PC-3 (cell line): ENCODE measurements around the gene OGFOD3. TPM values are rescaled to one million over a fixed set of nuclear protein-coding genes. Genes with fewer than 3 reads are reported as not detected.

Source experiments
- ATAC-seq: fragments of 200-7000 bp; cut with Tn5 transposase; 2 replicates; pipeline ENCODE4 v1.9.1; 2020; ENCODE audit warnings: mild to moderate bottlenecking, moderate library complexity
- BruUV-seq: library from RNA; stranded (reverse); fragments of 400-500 nt; replicated peaks from 2 replicates; lab custom pipeline; 2021; lab: Mats Ljungman, UMichigan
- CTCF ChIA-PET: fragments of 300-600 bp; sonication (Branson Sonifier 250); formaldehyde crosslinking; loops from one replicate; lab custom pipeline; 2022; ENCODE audit warnings: antibody characterized with exemption; lab: Charles Lee
- POLR2A ChIA-PET: fragments of 300-600 bp; sonication (Branson Sonifier 250); formaldehyde crosslinking; loops from one replicate; lab custom pipeline; 2022; ENCODE audit warnings: antibody characterized with exemption; ENCODE audit not compliant: unreplicated experiment; lab: Charles Lee
- DNase-seq: peaks from one replicate; pipeline ENCODE4 v3.0.0-alpha.2; 2015
- H2AFZ ChIP-seq: fragments of 300-600 bp; sonication (generic); 2 replicates; pipeline ENCODE4 v1.6.0; 2016; ENCODE audit warnings: antibody characterized with exemption, low read length
- H3F3A ChIP-seq: fragments of 300-600 bp; sonication (generic); one replicate; pipeline ENCODE4 v1.6.0; 2017; ENCODE audit warnings: antibody characterized with exemption, low read length, control low read depth, mild to moderate bottlenecking; ENCODE audit not compliant: unreplicated experiment
- H3K27ac ChIP-seq: fragments of 300-600 bp; sonication (generic); 2 replicates; pipeline ENCODE4 v1.5.1; 2016; ENCODE audit warnings: mild to moderate bottlenecking, low read length
- H3K27me3 ChIP-seq: fragments of 300-600 bp; sonication (generic); 2 replicates; pipeline ENCODE4 v1.6.1; 2016; ENCODE audit warnings: low read length, mixed read lengths
- H3K36me3 ChIP-seq: fragments of 300-600 bp; sonication (generic); 2 replicates; pipeline ENCODE4 v1.6.1; 2016; ENCODE audit warnings: low read depth, mixed run types, low read length, mixed read lengths
- H3K4me1 ChIP-seq: fragments of 300-600 bp; sonication (generic); 2 replicates; pipeline ENCODE4 v1.5.1; 2016; ENCODE audit warnings: low read length; ENCODE audit not compliant: insufficient read depth
- H3K4me2 ChIP-seq: fragments of 300-600 bp; sonication (generic); 2 replicates; pipeline ENCODE4 v1.6.0; 2016; ENCODE audit warnings: low read length
- H3K4me3 ChIP-seq: fragments of 300-600 bp; sonication (generic); 2 replicates; pipeline ENCODE4 v1.5.1; 2016; ENCODE audit warnings: mild to moderate bottlenecking, low read length, mixed read lengths
- H3K79me2 ChIP-seq: fragments of 300-600 bp; sonication (generic); 2 replicates; pipeline ENCODE4 v1.6.1; 2017; ENCODE audit warnings: low read length, mixed read lengths
- H3K9ac ChIP-seq: fragments of 300-600 bp; sonication (generic); 2 replicates; pipeline ENCODE4 v1.6.0; 2016; ENCODE audit warnings: mild to moderate bottlenecking, low read length
- H3K9me2 ChIP-seq: fragments of 300-600 bp; sonication (generic); replicated peaks from 2 replicates; pipeline ENCODE4 v1.6.1; 2016; ENCODE audit warnings: mixed run types, low read length, mixed read lengths
- H3K9me3 ChIP-seq: fragments of 300-600 bp; sonication (generic); 2 replicates; pipeline ENCODE4 v1.6.1; 2016; ENCODE audit warnings: low read length, mixed read lengths
- H4K20me1 ChIP-seq: fragments of 300-600 bp; sonication (generic); 2 replicates; pipeline ENCODE4 v1.6.1; 2016; ENCODE audit warnings: low read length, mixed read lengths
- EZH2 ChIP-seq: fragments of 300-600 bp; sonication (generic); IDR thresholded peaks from one replicate; pipeline ENCODE4 v1.6.1; 2017; ENCODE audit warnings: antibody characterized with exemption, mild to moderate bottlenecking, low read length; ENCODE audit not compliant: unreplicated experiment
- EZH2phosphoT487 ChIP-seq: fragments of 300-600 bp; sonication (generic); IDR thresholded peaks from 2 replicates; pipeline ENCODE4 v1.6.1; 2018; ENCODE audit warnings: mild to moderate bottlenecking, antibody characterized with exemption, low read length, borderline replicate concordance
- intact Hi-C: fragments of 100-400 bp; cut with micrococcal nuclease; formaldehyde crosslinking; loops from 2 replicates; pipeline ENCODE4 v1.9.0; 2023
- total RNA-seq: library from RNA; depleted of rRNA; stranded (reverse); fragments of >200 nt; gene quantifications from 2 replicates; pipeline ENCODE4 v1.2.3, GENCODE V29; 2014
- TF ChIP-seq, protein P1 (sequence below): fragments of 300-600 bp; sonication (generic); conservative IDR thresholded peaks from 2 replicates; pipeline ENCODE4 v1.5.1; 2017; ENCODE audit warnings: antibody characterized with exemption, low read depth, mild to moderate bottlenecking, low read length

Gene OGFOD3
- total RNA-seq, 1 experiment from 2014 or later = 56.1 TPM

DNA sequence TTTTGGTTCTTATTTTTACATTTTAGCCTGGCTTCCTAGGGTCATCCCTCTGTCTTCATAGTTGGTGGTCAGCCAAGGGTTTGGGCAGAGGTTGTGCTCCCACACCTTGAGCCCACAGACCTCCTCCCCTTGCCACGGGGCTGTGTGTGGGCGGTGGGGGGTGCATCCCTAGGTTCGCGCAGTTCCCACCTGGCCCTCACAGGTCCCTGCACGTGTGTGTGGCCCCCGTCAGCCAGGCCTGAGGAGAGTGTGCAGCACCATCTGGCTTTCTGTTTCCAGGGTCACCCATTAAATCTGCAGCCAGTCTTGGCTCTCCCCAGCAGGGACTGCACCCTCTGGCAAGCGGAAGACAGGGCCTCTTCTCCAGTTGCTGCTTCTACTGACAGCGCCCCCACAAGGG lies 13.6 kb upstream of the OGFOD3 start:
- H3F3A ChIP-seq = no peaks in the 10 kb centered on the region
- no peaks in the 10 kb centered on the region for H3K79me2 ChIP-seq
- ChIA-PET CTCF (no interaction called here), POLR2A (no interaction called here)
- no peaks in the 10 kb centered on the region for H3K27me3 ChIP-seq
- no peaks in the 10 kb centered on the region for H3K9me2 ChIP-seq
- H2AFZ ChIP-seq = no peak overlapping the region
- ATAC-seq = no peak
- H3K9me3 ChIP-seq = no peaks in the 10 kb centered on the region
- no TSS peak for BruUV-seq
- H3K9ac ChIP-seq = no peak overlapping the region
- no peak overlapping the region for H3K4me2 ChIP-seq
- TF ChIP-seq, protein P1, sequence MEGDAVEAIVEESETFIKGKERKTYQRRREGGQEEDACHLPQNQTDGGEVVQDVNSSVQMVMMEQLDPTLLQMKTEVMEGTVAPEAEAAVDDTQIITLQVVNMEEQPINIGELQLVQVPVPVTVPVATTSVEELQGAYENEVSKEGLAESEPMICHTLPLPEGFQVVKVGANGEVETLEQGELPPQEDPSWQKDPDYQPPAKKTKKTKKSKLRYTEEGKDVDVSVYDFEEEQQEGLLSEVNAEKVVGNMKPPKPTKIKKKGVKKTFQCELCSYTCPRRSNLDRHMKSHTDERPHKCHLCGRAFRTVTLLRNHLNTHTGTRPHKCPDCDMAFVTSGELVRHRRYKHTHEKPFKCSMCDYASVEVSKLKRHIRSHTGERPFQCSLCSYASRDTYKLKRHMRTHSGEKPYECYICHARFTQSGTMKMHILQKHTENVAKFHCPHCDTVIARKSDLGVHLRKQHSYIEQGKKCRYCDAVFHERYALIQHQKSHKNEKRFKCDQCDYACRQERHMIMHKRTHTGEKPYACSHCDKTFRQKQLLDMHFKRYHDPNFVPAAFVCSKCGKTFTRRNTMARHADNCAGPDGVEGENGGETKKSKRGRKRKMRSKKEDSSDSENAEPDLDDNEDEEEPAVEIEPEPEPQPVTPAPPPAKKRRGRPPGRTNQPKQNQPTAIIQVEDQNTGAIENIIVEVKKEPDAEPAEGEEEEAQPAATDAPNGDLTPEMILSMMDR = no peak
- TF ChIP-seq EZH2phosphoT487 (no peak), EZH2 (no peak)
- intact Hi-C loops = no loop called here
- no peaks in the 10 kb centered on the region for H3K36me3 ChIP-seq
- H4K20me1 ChIP-seq = no peaks in the 10 kb centered on the region
- no peak overlapping the region for H3K27ac ChIP-seq
- H3K4me3 ChIP-seq = no peak overlapping the region
- no peaks in the 10 kb centered on the region for H3K4me1 ChIP-seq
- no peak for DNase-seq

DNA sequence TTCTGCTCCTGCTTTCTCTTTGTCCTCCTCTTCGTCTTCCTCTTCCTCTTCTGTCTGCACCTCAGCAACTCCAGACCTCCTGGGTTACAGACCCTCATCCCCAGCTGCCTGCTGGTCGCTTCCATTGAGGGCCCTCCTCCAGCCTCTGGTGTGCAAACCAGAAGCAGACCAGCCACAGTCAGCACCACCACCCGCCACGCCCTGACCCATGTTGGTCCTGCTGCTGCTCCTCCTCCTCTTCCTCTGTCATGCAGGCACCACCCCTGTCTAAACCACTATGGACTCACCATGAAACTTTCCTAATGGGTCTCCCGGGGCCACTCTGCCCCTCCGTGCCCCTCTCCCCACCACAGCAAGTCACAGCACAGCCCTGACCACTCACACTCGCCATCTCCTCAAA lies 11.4 kb upstream of the OGFOD3 start:
- intact Hi-C loops = no loop called here
- Histone ChIP-seq H3K79me2 (no peaks in the 10 kb centered on the region), H3K4me2 (no peak overlapping the region), H3K27me3 (no peaks in the 10 kb centered on the region), H3K4me3 (no peak overlapping the region), H3K9me3 (no peaks in the 10 kb centered on the region), H3K4me1 (no peaks in the 10 kb centered on the region), H3K27ac (no peak overlapping the region), H4K20me1 (no peaks in the 10 kb centered on the region), H3K9me2 (no peaks in the 10 kb centered on the region), H2AFZ (no peak overlapping the region), H3K36me3 (no peaks in the 10 kb centered on the region), H3K9ac (no peak overlapping the region), H3F3A (no peaks in the 10 kb centered on the region)
- DNase-seq = no peak
- no peak for TF ChIP-seq EZH2
- no peak for TF ChIP-seq EZH2phosphoT487
- TF ChIP-seq, protein P1 = no peak
- ChIA-PET POLR2A (no interaction called here), CTCF (no interaction called here)
- no TSS peak for BruUV-seq
- no peak for ATAC-seq

DNA sequence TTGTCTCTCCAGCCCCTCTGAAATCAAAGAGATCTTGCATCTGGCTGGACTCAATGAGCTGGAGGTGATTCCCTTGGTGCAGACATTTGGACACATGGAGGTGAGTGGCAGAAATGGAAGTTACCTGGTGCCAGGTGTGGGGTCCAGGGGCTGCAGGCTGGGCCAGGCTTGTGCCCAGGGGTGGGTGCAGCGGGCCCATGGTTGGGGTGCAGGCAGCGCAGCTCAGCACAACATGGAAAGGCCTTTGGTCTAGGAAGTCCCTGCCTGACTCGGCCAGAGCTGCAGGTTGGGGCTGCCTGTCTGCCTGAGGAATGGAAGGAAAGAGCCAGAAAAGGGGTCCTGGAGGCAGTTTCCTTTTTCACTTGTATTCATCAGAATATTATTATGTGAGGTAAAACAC lies 10.2 kb upstream of the OGFOD3 start:
- Histone ChIP-seq H3K79me2 (no peaks in the 10 kb centered on the region), H3K36me3 (no peaks in the 10 kb centered on the region), H3K9me2 (no peaks in the 10 kb centered on the region), H3K27me3 (no peaks in the 10 kb centered on the region), H3F3A (no peaks in the 10 kb centered on the region), H3K9ac (no peak overlapping the region), H2AFZ (no peak overlapping the region), H4K20me1 (no peaks in the 10 kb centered on the region), H3K9me3 (no peaks in the 10 kb centered on the region), H3K27ac (no peak overlapping the region), H3K4me2 (no peak overlapping the region), H3K4me3 (no peak overlapping the region), H3K4me1 (no peaks in the 10 kb centered on the region)
- ATAC-seq (no peak), DNase-seq (no peak)
- ChIA-PET CTCF (no interaction called here), POLR2A (no interaction called here)
- BruUV-seq = no TSS peak
- TF ChIP-seq EZH2phosphoT487 = no peak
- no peak for TF ChIP-seq EZH2
- TF ChIP-seq, protein P1 = no peak
- intact Hi-C loops = no loop called here
